Activated B cell treated with CpG ODN at 0.5 μM for 24 hours (primary cell): Measurements from ENCODE around the gene IL18BP. TPM values are rescaled to one million over a fixed set of nuclear protein-coding genes. Genes with fewer than 3 reads are reported as not detected.

Source experiments
- ATAC-seq: fragments of 200-7000 bp; cut with Tn5 transposase; one replicate; pipeline ENCODE4 v1.10.0; 2021; ENCODE audit warnings: low read depth, mild to moderate bottlenecking, moderate library complexity
- CTCF ChIA-PET: fragments of 350-600 bp; sonication (Branson Sonifier 250); formaldehyde crosslinking; loops from one replicate; lab custom pipeline; 2021; ENCODE audit warnings: antibody characterized with exemption; lab: Charles Lee
- POLR2A ChIA-PET: fragments of 350-600 bp; sonication (Branson Sonifier 250); formaldehyde crosslinking; loops from one replicate; lab custom pipeline; 2021; ENCODE audit warnings: antibody characterized with exemption; lab: Charles Lee
- DNase-seq: peaks from one replicate; pipeline ENCODE4 v3.0.0; 2022
- H3K27ac Mint-ChIP-seq: one replicate; pipeline ENCODE4 v1.8.0; 2020; ENCODE audit warnings: mixed read lengths
- H3K27me3 Mint-ChIP-seq: one replicate; pipeline ENCODE4 v1.8.0; 2021; ENCODE audit warnings: mixed read lengths
- H3K36me3 Mint-ChIP-seq: one replicate; pipeline ENCODE4 v1.8.0; 2021; ENCODE audit warnings: low read depth, mixed read lengths
- H3K4me1 Mint-ChIP-seq: one replicate; pipeline ENCODE4 v1.8.0; 2021; ENCODE audit warnings: mixed read lengths
- H3K4me3 Mint-ChIP-seq: one replicate; pipeline ENCODE4 v1.8.0; 2020; ENCODE audit warnings: mild to moderate bottlenecking, mixed read lengths
- H3K9me3 Mint-ChIP-seq: one replicate; pipeline ENCODE4 v1.8.0; 2020; ENCODE audit warnings: mixed read lengths
- CTCF ChIP-seq: fragments of 200-600 bp; IDR thresholded peaks from one replicate; pipeline ENCODE4 v1.8.0; 2022; ENCODE audit warnings: antibody characterized with exemption, mild to moderate bottlenecking
- intact Hi-C: fragments of 100-400 bp; cut with micrococcal nuclease; formaldehyde crosslinking; loops from one replicate; pipeline ENCODE4 v1.15.1; 2024
- total RNA-seq: library from RNA; stranded (reverse); gene quantifications from 2 replicates; pipeline ENCODE4 v1.2.3, GENCODE V29; 2022

The IL18BP gene
- total RNA-seq, 1 donor from 2014 or later, result 27.5 TPM

- CTCF ChIA-PET, result interaction anchor here (1.8 to 5.2 kb wide), 2 partner anchors 41 to 73 kb away, joined by 5 to 60 read pairs; no protein-coding TSS in a partner anchor
- H3K27me3 Mint-ChIP-seq, result no peaks in the 10 kb centered on the region
- TF ChIP-seq CTCF, result no peak
- POLR2A ChIA-PET, result no interaction called here
- H3K36me3 Mint-ChIP-seq, result peaks cover 95% of the 10 kb centered on the region
- H3K9me3 Mint-ChIP-seq, result no peaks in the 10 kb centered on the region
- DNase-seq, result no peak
- H3K4me3 Mint-ChIP-seq, result no peak overlapping the region
- ATAC-seq, result no peak
- H3K27ac Mint-ChIP-seq, result no peak overlapping the region
- no peaks in the 10 kb centered on the region for H3K4me1 Mint-ChIP-seq
- intact Hi-C loops, result no loop called here
Measured at GRCh38 chr11:72018171-72018570, 19.5 kb downstream of the IL18BP start.

GRCh38 chr11:72023335-72023734 is 24.6 kb downstream of the IL18BP start:
- Mint-ChIP-seq H3K27me3 (no peaks in the 10 kb centered on the region), H3K4me3 (no peak overlapping the region), H3K36me3 (peaks cover 91% of the 10 kb centered on the region), H3K9me3 (no peaks in the 10 kb centered on the region), H3K27ac (no peak overlapping the region), H3K4me1 (peaks cover 19% of the 10 kb centered on the region)
- intact Hi-C loops, result no loop called here
- POLR2A ChIA-PET, result interaction anchor here (0.6 kb wide), 1 partner anchor 401 kb away, joined by 3 read pairs; no protein-coding TSS in a partner anchor
- ATAC-seq (no peak), DNase-seq (no peak)
- CTCF ChIA-PET, result interaction anchor here (2.3 to 7.1 kb wide), 3 partner anchors 10 to 69 kb away, joined by 9 to 152 read pairs (median 37); no protein-coding TSS in a partner anchor
- TF ChIP-seq CTCF, result no peak

GRCh38 chr11:72024069-72024754 is 25.5 kb downstream of the IL18BP start:
- no peak for ATAC-seq
- ChIA-PET CTCF (interaction anchor here (1.0 to 7.1 kb wide), 20 partner anchors 9 to 407 kb away, joined by 3 to 152 read pairs (median 8); partner anchors contain the start of genes RNF121 and XNDC1N), POLR2A (interaction anchor here (1.9 to 2.4 kb wide), 2 partner anchors 11 to 67 kb away, joined by 6 to 16 read pairs; no protein-coding TSS in a partner anchor)
- no peak overlapping the region for H3K27ac Mint-ChIP-seq
- peaks cover 21% of the 10 kb centered on the region for H3K4me1 Mint-ChIP-seq
- no peaks in the 10 kb centered on the region for H3K9me3 Mint-ChIP-seq
- peaks cover 89% of the 10 kb centered on the region for H3K36me3 Mint-ChIP-seq
- no peak for TF ChIP-seq CTCF
- intact Hi-C loops, result no loop called here
- no peaks in the 10 kb centered on the region for H3K27me3 Mint-ChIP-seq
- H3K4me3 Mint-ChIP-seq, result no peak overlapping the region
- no peak for DNase-seq

GRCh38 chr11:72026090-72026489 is 27.4 kb downstream of the IL18BP start:
- intact Hi-C loops, result no loop called here
- peaks cover 84% of the 10 kb centered on the region for H3K36me3 Mint-ChIP-seq
- no peaks in the 10 kb centered on the region for H3K27me3 Mint-ChIP-seq
- DNase-seq (no peak), ATAC-seq (no peak)
- no peak overlapping the region for H3K27ac Mint-ChIP-seq
- ChIA-PET CTCF (interaction anchor here (0.7 to 7.1 kb wide), 17 partner anchors 8 to 405 kb away, joined by 3 to 152 read pairs (median 7); no protein-coding TSS in a partner anchor), POLR2A (interaction anchor here (0.7 to 2.4 kb wide), 5 partner anchors 9 to 73 kb away, joined by 3 to 6 read pairs (median 3); no protein-coding TSS in a partner anchor)
- H3K9me3 Mint-ChIP-seq, result no peaks in the 10 kb centered on the region
- no peak overlapping the region for H3K4me3 Mint-ChIP-seq
- no peak for TF ChIP-seq CTCF
- peaks cover 25% of the 10 kb centered on the region for H3K4me1 Mint-ChIP-seq

GRCh38 chr11:72030472-72031045 is 31.9 kb downstream of the IL18BP start:
- Mint-ChIP-seq H3K9me3 (no peaks in the 10 kb centered on the region), H3K4me3 (no peak overlapping the region), H3K4me1 (peaks cover 22% of the 10 kb centered on the region), H3K27ac (peak overlapping the region; percentile 41), H3K27me3 (no peaks in the 10 kb centered on the region), H3K36me3 (peaks cover 63% of the 10 kb centered on the region)
- ATAC-seq, result no peak
- TF ChIP-seq CTCF, result no peak
- CTCF ChIA-PET, result interaction anchor here (1.0 to 2.8 kb wide), 5 partner anchors 15 to 400 kb away, joined by 3 to 16 read pairs (median 4); no protein-coding TSS in a partner anchor
- POLR2A ChIA-PET, result interaction anchor here (1.0 kb wide), 1 partner anchor 9 kb away, joined by 3 read pairs; no protein-coding TSS in a partner anchor
- DNase-seq, result no peak
- intact Hi-C loops, result no loop called here
